8988T (cell line): ENCODE results near the gene NLRP11.
"Not testable (repeated sequence)": the region's sequence is repeated elsewhere in the genome, so short reads cannot be mapped to it uniquely, and the experiment has no call there.

Source experiments
- DNase-seq: peaks from one replicate; pipeline ENCODE4 v3.0.0; 2011

Gene NLRP11

GRCh38 chr19:55769632-55770031 is 62.2 kb downstream of the NLRP11 start:
- not testable (repeated sequence) for DNase-seq

GRCh38 chr19:55768818-55769217 is 63.0 kb downstream of the NLRP11 start, which contains the start of gene RFPL4AL1:
TSS of gene RFPL4AL1 (plus strand) at chr19:55769118. CDS start at chr19:55771805, 2,687 bp downstream.
- DNase-seq: not testable (repeated sequence)

GRCh38 chr19:55766466-55766865 is 65.3 kb downstream of the NLRP11 start:
- no peak for DNase-seq

- not testable (repeated sequence) for DNase-seq
These were observed 73.0 kb downstream of the NLRP11 start, which contains the start of gene RFPL4A for GRCh38 chr19:55758797-55759196. TSS of gene RFPL4A (plus strand) at chr19:55759097. CDS start at chr19:55761801, 2,704 bp downstream.

- DNase-seq: not testable (repeated sequence)
These were observed 75.0 kb downstream of the NLRP11 start for GRCh38 chr19:55756808-55757207.

- DNase-seq: no peak
These were observed 78.4 kb downstream of the NLRP11 start for GRCh38 chr19:55753401-55753800.

- DNase-seq: no peak
These were observed 81.1 kb downstream of the NLRP11 start for GRCh38 chr19:55750715-55751114.

- no peak for DNase-seq
These were observed 93.5 kb downstream of the NLRP11 start, which contains the start of gene NLRP9 for GRCh38 chr19:55738302-55738701. TSS of gene NLRP9 (minus strand) at chr19:55738402. CDS start at chr19:55738374, 28 bp downstream.
